ENCODE measurements around the gene IFIH1.

GRCh38 chr2:162320864-162321517 is 2.5 kb upstream of the IFIH1 start:
- no peak for TF ChIP-seq TEAD4 (IDR thresholded peaks at IDR 0.05; ENCODE audit: borderline replicate concordance, insufficient read depth)
- no peak for TF ChIP-seq CTCF (IDR thresholded peaks at IDR 0.05)
- no peak for TF ChIP-seq YY1 (IDR thresholded peaks at IDR 0.05; ENCODE audit: low read depth)
- no peak for TF ChIP-seq MAX (IDR thresholded peaks at IDR 0.05; ENCODE audit: low read depth)
- no peak for TF ChIP-seq NRF1 (IDR thresholded peaks at IDR 0.05; ENCODE audit: low read depth, low read length)
- no peak for TF ChIP-seq RAD21 (IDR thresholded peaks at IDR 0.05; ENCODE audit: low read length)
- TF ChIP-seq SIN3A (IDR thresholded peaks at IDR 0.05; ENCODE audit: borderline replicate concordance, low read depth, low read length), result no peak
- TF ChIP-seq EZH2phosphoT487 (IDR thresholded peaks at IDR 0.05; ENCODE audit: borderline replicate concordance, low read depth), result no peak
- TF ChIP-seq TCF12 (IDR thresholded peaks at IDR 0.05), result no peak
- no peak for TF ChIP-seq SMC3 (IDR thresholded peaks at IDR 0.05; ENCODE audit: low read depth, low read length)
- TF ChIP-seq USF2 (IDR thresholded peaks at IDR 0.05; ENCODE audit: borderline replicate concordance, low read depth, low read length), result no peak

All from SK-N-SH (cell line).